Measurements from ENCODE around the gene NCAM1.
"Not testable (repeated sequence)": the region's sequence is repeated elsewhere in the genome, so short reads cannot be mapped to it uniquely, and the experiment has no call there.

Gene NCAM1

DNA sequence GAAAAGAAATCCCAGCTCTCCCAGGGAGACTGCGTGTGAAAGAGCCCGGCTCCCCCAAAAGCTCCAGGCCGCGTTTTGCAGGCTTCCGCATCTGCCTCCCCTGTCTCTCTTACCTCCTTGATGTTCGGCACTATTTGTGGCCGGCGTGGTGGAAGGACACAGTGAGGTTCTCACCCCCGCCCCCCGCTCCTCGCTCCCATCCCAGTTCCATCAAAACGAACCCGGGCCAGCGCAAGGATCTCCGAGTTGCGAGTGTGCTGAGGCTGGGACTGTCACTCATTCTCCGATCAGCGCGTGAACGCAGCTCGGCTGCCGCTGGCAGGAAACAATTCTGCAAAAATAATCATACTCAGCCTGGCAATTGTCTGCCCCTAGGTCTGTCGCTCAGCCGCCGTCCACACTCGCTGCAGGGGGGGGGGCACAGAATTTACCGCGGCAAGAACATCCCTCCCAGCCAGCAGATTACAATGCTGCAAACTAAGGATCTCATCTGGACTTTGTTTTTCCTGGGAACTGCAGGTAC is at the start of gene NCAM1:
NCAM1 (plus strand) TSS at position 275 of the 523 bp plus-strand sequence.
- no peak for DNase-seq (ENCODE audit: low read depth)

DNA sequence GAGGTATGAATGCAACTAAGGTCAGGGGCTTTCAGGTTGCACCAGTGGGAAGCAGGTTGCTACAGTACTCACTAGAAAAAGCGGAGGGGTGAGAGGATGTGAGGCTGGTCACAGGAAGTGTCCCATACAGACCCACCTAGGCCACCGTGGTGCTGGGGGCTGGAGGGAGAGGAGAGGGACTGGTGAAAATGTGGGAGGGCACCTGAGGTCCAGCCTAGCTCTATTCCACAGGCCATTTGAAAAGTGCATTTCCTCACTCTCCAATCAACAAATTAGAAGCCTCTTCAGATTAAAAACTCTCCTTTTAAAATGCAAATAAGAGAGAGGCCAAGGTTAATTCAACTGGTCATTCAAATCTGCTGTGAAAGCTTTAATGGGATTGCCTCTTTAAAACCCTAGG is 38.6 kb upstream of the NCAM1 start:
- no peak for DNase-seq (ENCODE audit: low read depth)

DNA sequence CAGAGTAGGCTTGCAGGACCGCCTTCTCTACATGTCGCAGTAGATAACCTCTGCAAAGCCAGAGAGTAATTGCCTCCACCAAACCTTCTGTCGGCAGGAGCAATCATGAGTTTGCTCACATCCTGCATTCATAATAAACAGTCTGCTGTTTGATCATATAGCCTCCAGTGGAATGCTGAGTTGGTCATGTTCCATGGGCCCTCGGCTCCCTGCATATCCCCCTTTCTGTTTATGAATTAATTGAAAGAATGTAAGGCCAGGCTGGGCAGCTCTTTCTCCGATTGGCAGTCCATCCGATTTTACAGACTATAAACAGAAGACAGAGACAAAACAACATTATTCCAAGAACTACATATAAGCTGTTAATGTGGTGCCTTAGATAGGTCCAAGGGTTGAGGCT is 36.4 kb upstream of the NCAM1 start:
- DNase-seq (ENCODE audit: low read depth) = not testable (repeated sequence)

DNA sequence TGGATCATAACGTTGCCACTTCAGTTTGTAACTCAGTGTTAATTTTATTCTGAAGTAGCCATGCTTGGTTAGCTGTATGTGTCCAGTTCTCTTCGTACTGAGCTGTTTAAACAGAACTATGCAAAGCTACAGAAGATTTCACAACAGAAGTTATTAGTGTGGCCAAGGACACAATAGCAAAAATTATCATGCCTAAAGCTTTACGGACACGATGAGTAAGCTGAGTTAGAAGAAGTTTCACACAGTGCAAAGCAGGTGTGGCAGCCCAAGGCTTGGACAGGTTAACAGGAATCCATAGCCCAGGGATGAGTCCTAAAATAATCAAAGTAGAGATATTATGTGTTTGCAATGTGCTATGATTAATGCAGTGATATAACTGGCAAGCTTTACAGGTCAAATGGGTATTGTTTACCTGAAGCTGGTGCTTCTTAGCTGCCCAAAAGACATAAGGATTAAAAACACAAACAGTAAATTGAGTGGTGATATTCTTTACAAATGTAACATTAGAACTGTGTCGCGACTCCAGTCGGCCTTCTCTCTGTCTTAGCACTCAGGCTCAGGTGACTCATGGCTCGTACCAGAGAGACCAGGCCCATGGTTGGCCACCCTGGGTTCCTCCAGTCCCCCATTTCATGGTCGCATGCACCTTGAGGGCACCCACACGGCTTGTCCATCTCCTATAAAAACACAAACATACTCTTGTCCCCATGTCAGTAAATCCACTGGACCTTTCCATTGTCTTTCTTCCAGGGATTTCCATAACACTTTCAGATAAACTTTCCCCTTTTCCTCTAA is 35.5 kb upstream of the NCAM1 start:
- DNase-seq (ENCODE audit: low read depth) = no peak

DNA sequence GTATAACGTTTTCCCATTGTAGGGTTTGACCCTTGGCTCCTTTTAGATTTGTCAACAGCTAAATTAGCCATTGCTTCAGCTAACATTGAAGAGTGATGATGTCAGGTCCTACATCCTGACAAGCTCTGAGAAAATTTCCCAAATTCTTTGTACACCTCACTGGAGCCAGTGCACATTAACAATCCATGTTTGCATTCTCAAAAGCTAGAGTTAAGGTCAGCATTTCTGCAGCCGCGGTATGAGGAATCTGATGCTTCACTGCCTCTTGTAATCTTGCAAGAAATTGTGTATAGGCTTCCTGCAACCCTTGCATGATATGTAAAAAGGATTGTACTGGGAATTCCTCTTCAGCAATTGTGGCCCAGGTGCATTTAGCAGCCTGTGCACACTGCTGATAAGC is 33.1 kb upstream of the NCAM1 start:
- no peak for DNase-seq (ENCODE audit: low read depth)

DNA sequence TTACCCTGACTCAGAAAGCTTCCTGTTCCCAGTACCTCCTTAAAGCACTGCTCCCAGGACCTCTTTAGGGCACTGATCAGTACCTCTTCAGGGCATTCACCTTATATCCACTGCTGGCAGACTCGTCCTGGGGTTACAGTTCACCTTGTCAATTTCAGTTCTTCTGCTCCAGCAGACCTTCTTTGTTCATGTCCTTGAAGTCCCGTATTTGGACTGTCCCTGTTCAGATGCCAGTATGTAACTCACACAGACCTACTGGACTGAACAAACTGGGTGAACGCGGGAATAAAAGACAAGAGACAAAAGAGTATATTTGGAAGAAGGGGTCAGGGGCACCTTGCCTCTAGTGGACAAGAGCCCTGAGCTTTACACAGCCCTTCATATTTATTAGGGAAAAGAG is 31.8 kb upstream of the NCAM1 start:
- no peak for DNase-seq (ENCODE audit: low read depth)

DNA sequence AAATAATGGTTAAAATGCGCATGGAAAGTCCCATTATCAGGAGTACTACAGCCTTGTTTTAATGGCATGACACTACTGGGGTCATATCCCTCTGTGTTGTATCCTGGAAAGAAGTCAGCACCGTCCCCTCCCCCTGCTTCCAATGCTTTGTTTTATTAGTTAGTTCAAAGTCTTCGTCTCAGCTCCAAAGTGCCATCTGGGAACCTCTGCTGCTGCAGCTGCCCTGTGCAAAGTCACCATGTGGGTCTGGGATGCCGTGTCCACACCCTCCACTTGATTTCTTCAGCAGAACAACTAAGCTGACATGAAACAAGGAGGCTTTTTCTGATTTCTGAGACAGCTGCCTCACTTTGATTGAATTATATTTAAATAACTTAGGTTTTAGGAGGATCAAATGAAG is 29.5 kb upstream of the NCAM1 start:
- DNase-seq (ENCODE audit: low read depth) = no peak

DNA sequence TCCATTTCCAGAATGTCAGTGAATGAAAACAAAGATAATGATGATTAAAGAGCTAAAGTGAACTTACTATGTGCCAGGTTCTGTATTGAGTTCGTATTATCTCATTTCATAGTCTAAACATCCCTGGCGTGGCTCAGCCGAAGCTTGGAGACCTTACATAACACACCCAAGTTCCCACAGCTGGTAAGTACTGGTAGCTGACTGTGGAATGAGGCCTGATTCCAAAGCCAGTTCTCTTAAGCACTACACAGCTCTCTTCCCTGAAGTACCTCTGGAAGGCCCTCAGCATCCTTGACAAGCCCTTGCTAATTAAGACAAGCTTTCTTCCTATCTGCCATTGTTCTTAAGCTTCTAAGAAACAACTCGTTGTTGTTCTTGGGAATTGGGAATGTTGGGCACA is 28.6 kb upstream of the NCAM1 start:
- no peak for DNase-seq (ENCODE audit: low read depth)

DNA sequence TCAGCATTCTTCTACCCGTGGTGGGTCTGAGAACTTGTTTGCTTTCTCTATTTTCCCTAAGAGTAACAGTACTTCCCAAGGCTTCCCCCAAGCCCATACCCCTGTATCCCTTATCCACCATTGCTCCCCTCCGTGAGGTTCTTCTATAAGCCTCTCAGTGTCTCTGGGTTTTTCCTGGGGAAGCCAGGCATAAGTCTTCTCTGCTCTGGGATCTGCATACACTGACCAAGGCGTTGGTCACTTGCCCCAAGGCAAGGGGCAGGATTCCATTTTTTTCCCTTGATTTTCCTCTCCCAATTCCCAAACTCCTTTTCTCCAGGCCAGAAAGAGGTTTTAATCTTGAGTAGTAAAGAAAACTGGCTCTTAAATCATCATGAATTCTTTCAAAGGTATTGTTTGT is 27.2 kb upstream of the NCAM1 start:
- no peak for DNase-seq (ENCODE audit: low read depth)

DNA sequence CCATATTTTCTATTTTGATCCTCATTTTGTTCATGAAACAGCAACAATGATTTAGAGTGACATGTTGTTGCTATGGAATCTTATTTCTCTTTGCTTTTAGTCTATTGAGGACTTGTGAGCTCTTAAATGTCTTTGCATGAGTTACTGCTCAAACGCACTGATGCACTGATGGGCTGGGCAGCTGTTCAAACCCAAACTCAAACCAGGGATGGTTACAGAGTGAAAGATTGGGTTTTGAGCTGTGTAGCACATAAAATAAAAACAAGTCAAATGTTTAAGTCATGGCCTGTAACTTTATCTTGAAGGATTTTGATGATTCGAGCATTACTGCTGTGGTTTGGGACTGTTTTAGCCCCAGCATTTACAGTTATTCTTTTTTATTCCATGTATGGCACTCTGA is 20.1 kb upstream of the NCAM1 start:
- DNase-seq (ENCODE audit: low read depth) = no peak

DNA sequence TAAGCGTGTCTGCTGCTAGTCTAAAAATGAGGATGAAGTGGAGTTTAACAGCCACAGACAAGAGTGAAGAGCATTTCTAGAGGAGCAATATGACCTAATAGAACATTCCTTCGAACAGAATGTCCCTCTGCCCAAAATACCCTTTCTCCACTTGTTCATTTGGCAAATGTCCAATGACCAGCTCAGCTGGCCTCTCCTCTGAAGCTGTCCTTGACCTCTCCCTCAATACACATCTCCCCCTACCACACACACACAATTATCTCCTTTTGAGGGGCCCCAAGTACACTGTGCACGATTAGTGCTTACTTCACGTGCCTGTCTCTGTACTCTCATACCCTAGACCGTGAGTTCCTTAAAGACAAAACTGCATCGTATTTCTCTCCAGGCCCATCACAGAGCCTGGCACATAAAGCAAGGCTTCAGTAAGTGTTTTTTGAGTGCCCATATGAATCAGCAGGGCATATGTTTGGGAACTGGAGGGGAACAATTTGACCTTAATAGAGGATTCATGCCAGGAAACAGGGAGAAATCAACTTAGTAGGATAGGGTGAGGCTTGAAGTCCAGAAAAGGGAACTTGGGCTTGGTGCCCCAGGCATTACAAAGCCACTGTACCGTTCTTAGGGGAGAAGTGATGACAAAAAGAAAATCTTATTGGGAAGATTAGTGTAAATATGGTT is 18.1 kb upstream of the NCAM1 start:
- no peak for DNase-seq (ENCODE audit: low read depth)

DNA sequence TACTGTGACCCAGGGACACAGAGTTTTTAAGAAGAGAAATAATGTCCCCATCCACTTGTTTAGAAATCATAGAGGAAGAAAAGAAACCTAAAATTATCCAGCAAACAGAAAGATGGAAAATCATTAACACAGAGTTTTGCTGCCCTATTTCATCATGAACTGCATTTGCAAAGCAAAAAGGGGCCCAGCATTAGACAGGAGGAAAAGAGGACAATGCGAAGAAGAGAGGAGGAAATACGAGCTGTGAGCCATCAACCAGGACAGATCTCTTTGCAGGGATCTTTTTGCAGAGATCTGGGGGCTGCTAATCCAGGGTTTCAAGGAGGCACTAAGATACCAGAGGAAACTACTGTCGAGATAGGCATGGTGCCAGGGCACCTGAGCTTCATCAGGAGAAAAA is 14.4 kb upstream of the NCAM1 start:
- DNase-seq (ENCODE audit: low read depth) = no peak

DNA sequence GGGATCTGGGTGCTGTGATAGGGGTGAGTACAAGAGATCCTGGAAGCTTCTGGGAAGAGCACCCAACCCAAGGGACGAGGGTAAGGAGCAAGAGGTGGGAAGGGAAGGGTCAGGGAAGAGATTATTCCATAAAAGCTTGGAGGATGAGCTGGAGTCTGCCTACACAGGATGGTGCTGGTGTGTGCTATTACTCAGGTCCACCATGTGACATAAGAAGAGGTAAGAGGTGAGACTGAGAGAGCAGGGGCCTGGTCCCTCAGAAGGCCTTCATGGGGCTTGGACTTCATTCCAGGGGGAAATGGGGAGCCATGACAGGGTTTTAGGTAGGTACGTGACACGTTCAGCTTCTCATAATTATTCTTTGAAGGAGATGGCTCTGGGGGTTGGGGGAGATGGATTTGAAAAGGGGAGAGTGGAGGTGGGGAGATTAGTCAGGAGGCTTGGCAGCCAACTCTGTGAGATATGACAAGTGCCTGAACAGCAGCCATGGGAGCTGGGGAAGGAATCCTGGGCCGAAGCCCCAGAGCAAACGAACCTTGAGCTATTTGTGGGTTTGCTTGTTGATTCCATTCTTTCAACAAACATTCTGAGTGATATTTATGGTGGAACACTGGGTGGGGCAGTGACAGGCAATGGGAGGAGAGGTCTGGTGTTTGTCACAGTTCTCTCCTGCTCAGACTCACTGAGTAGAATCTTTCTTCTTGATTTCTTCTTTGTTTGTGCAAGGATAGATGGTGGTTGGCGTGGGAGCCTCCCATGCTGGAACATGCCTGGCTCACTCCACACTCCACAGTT is 11.2 kb upstream of the NCAM1 start:
- DNase-seq (ENCODE audit: low read depth) = no peak

DNA sequence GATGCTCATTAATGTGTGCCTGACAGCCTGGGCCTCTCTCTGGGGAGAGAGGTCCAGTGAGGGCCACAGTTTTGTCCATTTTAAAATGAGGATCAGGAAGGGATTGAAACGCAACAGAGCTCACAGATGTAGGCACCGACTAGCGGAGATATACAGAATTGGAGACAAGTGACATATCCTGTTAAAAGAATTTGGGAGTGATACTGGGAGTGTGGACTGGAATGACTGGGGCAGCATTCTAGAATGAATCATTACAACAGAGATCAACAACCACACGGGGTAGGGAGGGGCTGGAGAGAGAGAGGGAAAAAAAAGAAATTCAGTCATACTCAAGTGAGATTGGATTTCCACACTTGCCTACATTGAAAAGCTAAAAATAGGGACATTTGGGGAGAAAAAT is 2.5 kb upstream of the NCAM1 start:
- DNase-seq (ENCODE audit: low read depth) = no peak

DNA sequence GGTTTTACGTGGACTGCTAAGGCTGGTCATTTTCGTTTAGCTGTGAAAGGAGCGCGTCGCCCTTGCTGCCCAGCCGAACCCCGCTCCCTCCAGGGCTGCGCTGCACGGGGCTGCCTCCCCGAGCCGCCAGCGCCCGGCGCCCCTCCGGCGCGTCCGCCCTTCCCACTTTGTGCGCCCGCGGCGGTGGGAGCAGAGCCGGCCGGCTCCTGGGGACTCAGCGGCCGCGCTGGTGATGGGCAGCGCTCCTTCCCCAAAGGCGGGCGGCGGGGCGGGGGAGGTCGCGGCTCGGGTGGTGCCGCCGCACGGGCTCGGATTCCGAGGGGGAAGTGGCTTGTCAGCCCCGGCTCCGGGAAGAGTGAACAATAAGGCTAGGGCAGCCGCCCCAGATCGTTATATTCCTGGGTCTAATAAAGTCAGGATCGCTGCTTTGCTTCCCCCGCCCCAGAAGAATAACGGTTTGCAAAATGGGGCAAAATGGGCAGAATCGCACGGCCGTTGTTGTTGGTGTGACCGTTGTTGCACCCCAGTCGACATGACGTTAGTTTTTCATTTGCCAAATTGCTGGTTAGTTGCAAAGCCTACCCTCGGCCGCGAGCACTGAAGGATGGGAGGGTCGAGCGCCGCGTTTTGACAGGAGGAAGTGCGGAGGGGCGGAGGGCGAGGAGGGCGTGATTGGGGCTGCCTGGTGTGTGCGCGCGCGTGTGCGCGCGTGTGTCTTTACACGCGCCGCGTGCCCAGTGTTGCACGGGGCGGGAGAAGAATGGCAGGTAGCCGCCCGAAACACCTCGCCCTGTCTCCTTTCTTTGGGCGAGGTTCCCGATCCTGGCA is 745 bp downstream of the NCAM1 start:
- no peak for DNase-seq (ENCODE audit: low read depth)

DNA sequence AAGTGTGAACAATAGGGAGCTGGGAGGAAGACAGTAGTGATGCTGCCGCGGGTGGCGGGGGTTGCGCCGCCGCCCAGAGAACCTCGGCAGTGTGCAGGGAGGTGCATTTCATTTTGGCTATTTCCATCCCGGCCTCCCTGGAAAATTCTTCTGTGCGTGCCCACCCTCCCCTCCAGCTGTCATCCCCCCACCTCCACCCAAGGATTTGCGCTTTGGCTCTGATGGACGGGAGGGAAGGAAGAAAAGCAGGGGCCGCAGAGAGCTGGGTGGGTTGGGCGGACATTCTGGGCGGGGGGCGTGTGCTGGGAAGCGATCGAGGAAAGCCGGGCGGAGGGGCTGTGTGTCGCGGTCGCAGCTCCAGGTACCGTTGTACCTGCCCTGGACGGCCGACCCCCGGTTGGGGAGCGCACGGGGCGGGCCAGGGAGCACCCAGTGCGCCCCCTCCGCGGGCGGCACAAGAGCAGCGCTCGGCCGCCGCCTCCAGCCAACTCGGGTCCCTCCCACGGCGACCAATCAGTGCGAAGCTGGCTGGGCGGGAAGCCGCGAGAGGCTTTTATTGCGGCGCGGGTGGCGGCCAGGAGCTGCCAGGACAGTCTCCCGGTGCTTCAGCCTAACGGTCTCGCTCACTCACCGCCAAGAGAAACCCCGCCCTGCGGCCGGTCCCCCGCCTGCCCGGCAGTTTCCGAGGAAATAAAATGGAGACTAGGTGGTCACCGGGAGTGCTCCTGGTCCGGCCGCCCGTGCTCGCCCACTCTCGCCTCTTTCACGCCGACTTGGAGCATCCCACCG is 1.6 kb downstream of the NCAM1 start:
- no peak for DNase-seq (ENCODE audit: low read depth)

DNA sequence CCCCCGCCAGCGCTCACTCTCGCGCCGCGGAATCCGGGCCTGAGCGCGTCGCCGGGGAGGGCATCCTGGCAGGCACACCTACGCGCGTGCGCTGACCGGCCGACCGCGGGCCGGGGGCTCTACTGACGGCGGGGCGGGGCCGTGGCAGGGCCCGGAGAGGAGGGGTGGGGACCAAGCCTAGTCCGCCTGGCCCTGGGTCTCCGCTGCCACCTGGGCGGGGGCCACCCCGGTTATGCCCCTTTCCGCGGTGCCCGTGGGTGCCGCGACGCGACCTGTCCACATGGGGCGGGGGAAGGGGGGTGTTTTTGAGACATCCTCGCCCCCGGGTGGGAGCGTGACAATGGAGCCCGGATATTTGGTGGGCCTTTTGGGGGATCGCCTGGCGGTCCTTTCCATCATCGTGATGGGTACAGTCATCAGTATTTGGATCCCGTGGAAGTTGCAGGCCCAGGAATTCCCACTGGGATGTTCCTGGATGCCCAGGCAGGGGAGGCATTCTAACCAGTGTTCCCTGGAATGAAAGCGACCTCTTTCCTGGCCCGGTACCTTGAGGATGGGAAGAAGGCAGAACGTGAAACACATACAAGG is 2.2 kb downstream of the NCAM1 start:
- no peak for DNase-seq (ENCODE audit: low read depth)

DNA sequence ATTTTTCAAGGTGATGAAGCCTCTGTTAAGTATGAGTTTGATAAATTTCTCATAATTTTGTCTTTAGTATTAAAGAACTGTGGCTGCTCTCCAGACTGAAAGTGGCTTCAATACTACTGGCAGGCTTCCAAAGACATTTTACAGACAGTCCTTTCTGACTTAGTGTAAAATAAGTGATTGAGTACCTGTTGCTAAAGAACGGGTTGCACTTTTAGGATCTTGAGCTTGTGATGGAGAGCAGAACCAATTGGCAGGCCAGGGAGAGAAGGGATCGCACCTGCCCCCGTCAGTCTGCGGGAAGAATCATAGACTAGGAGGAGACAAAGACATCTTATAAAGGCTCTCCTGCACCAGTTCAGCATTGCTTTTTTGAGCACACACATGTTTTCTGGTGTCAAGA is 4.4 kb downstream of the NCAM1 start:
- no peak for DNase-seq (ENCODE audit: low read depth)

DNA sequence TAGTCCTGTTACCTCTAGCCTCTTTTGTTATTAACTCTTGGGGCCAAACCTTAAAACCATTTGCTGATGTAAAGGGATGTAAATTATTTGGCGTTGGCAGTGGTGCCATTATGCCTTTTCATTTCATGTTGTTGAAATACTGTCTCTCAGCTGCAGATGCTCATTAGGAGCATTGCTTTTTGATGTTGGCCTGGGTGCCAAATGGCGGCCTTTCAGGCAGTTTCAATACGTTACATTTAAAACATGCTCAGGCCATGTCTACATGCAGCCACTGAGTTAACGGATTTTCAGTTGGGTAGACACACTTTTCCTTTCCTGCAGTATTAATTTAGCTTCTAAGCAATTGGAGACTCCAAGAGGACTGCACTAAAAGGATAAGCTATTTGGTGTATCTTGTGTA is 5.3 kb downstream of the NCAM1 start:
- no peak for DNase-seq (ENCODE audit: low read depth)

DNA sequence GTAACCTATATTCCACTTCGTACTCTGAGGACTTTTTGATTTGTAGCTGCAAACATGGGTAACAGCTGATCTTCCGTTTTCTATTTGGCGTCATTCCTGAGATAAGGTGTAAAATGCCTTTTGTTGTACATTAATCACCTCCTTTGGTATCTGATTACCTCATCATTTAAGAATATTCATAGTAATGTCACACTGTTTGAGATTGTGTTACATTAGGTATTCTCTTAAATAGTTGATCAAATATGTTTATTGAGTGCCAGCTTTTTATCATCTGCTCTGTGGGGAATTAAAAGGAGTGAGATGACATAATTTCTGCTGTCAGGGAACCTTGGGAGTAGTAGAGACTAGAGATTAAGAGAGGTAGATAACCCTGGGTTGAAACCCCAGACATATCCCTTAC is 5.9 kb downstream of the NCAM1 start:
- DNase-seq (ENCODE audit: low read depth) = no peak

Data from activated T-cell treated with anti-CD3 and anti-CD28 coated beads for 48 hours (primary cell).